Activated T-cell treated with anti-CD3 and anti-CD28 coated beads, Interleukin-2, amount 50 U/mL, for 1 hour (primary cell): ENCODE measurements around the gene ADCY7.

Experiments used
- DNase-seq: peaks from one replicate; pipeline ENCODE4 v3.0.0-alpha.2; 2020

The ADCY7 gene

DNA sequence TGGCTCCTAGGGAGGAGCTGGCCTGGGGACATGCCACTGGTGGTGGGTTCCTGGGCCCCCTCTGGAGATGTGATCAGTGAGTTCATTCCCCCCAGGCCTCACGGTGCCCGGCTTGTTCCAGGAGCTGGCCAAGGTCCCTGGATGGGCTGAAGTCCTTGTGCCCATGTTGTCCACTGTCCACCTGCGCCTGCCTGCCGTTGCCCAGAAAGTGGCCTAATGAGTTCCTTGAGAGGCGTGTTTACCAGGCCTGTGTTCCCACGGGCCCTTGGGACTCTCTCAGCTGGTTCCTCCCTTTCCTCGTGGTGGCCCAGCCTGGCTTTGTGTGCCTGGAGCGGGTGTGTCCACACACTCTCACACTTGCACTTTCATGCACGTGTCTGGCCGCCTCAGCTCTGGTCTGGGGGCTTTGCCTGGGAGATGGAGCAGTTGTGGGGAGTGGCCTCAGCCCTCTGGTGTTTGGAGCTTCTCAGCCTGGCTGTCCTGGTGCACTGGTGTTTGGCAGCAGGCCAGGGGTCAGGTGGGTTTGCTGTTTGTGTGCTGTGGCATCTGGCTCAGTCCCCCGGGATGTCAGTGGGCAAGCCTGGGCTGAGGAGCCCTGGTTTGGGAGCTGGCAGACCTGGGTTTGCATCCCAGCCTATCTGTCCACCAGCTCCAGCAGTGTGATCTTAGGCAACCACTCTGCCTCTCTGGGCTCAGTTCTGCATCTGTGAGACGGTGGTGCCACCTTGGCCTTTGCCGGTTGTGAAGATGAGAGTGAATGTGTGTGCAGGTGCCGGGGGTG lies 18.0 kb downstream of the ADCY7 start:
- DNase-seq, result no peak

DNA sequence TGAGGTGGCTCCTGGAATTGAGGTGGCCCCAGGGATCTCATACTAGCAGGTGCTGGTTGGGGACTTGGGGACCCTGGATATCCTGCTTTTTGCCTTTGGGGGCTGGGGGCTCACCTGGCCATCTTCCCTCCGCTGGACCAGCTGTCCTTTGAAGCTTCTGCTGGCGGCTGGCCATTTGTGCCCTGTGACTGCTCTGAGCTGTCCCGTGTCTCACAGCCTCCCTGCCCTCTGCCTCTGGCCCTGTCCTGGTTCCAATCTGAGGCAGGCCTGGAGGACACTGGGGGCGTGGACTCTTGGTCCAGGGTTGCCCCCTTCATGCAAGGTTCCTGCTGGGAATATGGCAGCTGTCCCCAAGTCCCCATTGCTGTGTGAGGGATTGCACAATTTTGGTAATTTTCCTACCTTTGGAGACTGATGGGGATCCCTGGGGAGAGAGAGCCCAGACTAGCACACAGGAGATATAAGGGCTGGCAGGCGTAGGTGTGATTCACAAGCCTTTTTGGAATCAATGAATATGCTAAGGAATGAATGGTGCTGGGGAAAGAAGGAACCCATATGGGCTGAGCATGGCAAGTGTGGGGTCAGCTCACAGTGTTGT lies 19.2 kb downstream of the ADCY7 start:
- no peak for DNase-seq

DNA sequence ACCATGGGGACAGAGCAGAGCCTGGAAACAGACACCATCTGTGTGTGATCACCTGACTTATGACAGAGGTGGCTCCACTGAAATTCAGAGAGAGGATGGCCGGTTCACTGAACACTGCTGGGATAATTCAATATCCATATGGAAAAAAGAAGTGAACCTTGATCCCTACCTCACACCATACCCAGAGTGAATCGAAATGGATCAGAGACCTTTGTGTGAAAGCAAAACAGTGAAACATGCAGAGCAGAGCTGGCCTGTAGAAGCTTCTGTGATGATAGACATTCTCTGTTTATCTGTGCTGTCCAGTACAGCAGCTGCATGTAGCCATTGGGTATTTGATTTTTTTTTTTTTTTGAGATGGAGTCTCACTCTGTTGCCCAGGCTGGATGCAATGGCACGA lies 20.3 kb downstream of the ADCY7 start:
- no peak for DNase-seq

DNA sequence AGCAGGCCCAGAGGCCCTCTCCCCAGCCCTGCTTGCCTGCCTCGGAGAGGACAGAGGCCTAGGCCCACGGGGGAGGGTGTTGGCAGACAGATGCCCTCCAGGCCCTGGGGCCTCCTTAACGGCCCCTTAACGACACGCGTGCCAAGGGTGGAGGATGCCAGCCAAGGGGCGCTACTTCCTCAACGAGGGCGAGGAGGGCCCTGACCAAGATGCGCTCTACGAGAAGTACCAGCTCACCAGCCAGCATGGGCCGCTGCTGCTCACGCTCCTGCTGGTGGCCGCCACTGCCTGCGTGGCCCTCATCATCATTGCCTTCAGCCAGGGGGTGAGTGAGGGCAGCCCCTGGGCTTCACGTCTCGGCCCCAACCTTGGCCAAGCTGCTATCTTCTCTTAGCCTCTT lies 21.7 kb downstream of the ADCY7 start:
- DNase-seq, result no peak

DNA sequence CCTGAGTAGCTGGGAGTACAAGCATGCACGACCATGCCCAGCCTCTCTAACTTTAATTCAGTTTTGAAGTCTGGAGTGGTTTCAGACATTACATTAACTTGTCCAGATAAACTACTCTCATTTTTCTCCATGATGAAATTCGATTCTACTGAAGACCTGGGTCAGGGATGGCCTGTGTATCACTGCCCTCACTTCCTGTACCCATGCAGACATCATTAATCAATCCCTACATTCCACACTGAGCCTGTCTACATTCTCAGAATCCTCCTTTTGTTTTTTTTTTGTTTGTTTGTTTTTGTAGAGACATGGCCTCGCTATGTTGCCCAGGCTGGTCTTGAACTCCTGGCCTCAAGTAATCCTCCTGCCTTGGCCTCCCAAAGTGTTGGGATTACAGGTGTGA lies 22.6 kb downstream of the ADCY7 start:
- no peak for DNase-seq

DNA sequence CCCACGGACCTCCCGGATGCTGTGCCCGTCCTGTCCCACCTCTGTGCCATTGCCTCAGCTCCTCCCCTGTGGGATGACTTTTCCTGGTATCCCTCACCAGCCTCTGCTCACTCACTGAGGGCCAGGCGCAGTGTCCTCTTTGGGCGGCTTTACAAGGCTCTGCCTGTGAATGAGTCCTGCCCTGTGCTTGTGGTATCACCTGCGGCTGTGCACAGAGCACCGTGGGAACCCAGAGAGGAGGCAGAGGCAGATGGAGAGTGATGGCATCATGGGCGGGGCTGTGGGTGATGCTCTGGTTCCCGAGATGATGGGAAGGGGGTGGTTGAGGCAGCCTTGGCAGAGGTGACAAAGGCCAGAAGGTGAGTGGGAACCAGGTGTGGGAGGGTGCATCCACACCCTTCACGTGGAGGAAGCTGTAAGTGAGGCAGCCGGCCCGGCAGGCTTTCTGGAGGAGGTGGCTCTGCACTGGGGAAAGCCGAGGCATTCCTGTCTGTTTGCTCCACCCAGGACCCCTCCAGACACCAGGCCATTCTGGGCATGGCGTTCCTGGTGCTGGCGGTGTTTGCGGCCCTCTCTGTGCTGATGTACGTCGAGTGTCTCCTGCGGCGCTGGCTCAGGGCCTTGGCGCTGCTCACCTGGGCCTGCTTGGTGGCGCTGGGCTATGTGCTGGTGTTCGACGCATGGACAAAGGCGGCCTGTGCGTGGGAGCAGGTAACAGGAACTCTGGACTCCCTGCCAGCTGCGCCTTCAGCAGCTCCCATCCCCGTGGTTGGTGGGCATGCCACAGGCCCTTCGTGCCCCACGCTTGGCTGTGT lies 23.8 kb downstream of the ADCY7 start:
- DNase-seq, result no peak

DNA sequence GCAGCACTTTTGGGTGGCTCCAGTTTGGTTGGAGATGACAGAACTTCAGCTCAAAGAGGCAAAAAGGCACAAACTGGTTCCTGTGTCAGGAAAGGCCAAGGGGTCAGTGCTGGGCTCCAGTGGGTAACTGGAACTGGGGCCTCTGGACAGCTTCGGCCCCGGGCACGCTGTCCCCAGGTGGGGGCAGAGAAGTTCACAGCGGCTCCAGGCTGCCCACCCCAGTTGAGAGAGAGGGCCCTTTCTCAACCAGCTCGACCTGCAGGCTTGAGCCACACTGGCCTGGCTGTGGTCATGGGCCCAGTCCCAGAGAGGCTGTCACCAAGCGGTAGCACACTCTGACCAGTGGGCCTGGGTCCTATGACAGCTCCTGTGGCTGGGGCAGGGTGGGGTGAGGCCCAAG lies 24.5 kb downstream of the ADCY7 start:
- DNase-seq, result no peak

DNA sequence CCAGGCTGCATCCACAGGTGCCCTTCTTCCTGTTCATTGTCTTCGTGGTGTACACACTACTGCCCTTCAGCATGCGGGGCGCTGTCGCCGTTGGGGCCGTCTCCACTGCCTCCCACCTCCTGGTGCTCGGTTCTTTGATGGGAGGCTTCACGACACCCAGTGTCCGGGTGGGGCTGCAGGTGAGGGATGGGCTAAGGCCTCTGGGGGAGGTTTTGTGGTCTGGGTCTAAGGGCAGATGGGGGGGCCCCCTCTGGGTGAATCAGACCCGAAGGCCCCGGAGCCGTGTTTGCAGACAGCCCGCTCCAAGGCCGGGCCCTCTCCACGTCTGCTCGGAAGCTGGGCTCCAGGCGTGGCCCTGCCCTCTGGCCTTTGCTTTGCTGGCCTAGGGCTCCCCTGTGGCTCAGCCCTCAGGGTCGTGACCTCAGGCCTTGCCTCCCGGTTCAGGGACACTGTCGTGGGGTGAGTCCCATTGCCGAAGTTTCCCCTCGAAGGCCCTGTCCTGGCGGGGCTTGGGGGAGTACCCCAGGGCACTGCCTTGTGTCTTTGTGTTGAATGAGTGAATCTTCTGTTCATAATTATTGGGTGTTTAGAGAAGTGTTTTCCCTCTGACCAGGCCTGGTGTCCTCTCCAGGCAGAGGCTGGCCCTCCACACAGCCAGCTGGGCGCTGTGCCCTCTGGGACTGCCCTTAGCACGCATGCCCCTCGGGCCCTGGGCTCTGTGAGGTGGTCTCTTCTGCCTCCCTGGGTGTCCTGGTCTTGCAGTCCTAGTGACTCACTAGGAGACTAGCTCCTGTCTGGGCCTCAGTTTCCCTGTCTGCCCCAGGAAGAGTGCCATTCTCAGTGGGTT lies 25.6 kb downstream of the ADCY7 start:
- no peak for DNase-seq

DNA sequence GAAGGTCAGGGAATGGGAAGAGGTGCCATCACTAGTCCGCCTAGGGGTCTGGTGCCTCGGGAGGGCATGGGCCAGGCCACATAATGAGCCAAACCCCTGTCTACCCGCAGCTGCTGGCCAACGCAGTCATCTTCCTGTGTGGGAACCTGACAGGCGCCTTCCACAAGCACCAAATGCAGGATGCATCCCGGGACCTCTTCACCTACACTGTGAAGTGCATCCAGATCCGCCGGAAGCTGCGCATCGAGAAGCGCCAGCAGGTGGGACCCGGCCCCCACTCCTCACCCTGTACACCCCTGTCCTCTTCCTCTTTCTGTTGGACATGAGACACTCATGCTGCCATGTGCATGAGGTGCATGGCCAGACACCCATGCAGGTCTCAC lies 26.2 kb downstream of the ADCY7 start:
- DNase-seq, result no peak

DNA sequence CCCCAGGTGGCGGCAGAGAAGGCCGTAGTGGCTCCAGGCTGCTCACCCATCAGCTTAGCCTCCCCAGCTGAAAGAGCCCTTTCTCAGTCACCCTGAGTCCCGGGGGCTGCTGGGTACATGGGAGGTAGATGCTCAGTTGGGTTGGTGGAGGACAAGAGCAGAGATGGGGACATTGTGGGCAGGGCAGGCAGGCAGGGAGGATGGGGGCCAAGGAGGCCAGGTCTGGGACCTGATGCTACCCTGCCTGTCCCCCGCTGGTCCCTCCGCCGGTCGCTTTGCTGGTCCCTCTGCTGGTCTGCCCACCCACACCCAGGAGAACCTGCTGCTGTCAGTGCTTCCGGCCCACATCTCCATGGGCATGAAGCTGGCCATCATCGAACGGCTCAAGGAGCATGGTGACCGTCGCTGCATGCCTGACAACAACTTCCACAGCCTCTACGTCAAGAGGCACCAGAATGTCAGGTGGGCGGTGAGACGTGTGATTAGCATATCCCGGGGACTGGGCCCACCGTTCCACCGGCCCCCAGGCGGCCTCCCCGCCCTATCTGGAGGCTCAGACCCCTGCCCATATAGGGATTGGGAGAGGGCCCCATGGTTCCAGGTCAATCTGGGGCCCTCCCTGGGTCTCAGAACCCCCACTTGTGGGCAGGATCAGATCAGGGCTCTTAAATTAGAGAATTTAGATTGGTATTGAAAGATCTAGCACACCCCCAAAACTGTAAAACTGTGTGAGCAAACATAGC lies 26.9 kb downstream of the ADCY7 start:
- DNase-seq, result no peak

DNA sequence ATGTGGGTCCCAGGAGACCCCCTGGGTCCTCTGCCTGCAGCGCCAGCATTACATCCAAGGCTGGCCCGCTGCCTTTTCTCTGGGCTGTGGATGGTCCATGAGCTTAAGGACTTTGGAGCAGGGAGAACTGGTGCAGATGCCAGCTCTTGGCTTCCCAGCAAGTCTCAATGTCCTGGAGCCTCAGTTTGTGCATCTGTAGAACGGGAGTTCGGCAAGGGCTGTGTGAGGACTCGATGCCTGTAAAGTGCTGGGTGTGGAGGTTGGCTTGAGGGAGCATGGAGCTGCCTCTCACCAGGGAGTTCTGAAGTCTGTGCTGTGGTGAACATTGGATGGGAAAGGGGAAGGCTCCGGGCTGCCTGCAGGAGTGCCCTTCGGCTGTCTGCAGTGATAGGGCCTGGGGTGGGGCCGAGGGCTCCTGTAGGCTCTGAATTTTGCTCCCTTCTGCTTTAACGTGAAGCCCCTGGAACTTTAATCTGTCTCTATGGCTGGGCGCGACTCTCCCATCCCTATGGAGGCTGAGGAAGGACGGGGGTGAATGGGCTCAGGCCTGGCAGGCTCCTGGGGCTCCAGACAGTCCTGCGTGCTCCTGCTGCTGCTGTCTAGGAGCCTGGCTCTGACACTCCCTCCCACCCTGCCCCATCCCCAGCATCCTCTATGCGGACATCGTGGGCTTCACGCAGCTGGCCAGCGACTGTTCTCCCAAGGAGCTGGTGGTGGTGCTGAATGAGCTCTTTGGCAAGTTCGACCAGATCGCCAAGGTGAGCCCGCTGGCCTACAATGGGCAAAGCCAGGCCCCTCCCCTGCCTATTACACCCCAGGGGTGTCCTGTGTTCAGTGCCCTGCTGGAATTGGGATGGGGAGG lies 27.9 kb downstream of the ADCY7 start:
- no peak for DNase-seq

DNA sequence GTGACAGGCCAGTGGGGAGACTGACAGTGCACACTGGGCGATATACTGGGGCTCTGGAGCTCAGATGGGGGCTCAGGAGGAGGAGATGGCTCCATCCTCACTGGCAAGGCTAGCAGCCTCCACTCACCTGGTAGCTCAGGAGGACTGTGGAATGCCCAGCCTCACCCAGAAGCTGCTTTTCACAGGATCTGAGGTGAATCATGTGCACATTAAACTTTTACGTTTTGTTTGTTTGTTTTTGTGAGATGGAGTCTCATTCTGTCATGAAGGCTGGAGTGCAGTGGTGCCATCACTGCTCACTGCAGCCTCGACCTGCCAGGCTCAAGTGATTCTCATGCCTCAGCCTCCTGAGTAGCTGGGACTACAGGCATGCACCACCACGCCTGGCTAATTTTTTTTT lies 28.6 kb downstream of the ADCY7 start:
- no peak for DNase-seq

DNA sequence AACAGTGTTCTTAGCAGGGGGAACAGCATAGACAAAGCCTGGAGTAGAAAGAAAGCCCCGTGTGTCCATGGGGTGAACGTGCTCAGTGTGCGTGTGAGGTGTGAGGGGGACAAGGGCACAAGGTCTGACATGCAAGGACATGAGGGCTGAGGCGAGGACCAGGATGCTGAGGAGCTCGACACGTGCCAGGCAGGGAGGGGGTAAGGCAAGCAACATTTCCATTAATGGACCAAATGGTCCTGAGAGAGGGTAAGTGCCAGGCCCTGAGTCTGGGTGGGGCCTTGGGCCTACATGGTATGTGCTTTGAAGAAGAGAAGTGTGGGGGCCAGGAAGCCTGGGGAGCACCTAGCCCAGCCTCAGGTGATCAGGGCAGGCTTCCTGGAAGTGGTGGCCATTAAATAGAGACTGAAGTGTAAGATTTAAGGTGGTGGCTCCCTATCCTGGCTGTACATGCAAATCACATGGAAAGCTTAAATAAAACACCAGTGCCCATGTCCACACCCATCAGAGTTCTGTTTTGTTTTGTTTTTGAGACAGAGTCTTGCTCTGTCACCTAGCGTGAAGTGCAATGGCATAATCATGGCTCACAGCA lies 29.3 kb downstream of the ADCY7 start:
- no peak for DNase-seq

DNA sequence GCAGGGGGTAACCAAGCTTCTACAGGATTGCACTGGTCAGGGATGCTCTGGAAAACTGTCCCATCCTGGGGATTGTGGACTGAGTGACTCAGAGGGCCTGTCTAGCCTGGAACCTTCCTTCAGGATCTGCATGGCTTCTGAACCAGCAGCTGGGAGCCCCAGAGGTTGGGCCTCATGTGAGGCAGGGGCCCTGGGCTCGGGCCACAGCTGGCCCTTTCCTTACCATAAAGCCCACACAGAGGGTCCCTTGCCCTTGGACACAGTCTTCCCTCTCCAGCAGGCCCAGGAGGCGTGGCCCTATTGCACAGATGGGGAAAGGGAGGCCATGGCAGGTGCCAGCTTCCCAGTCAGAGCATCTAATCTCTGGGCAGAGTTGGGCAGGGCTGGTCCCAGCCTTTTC lies 30.5 kb downstream of the ADCY7 start:
- no peak for DNase-seq

DNA sequence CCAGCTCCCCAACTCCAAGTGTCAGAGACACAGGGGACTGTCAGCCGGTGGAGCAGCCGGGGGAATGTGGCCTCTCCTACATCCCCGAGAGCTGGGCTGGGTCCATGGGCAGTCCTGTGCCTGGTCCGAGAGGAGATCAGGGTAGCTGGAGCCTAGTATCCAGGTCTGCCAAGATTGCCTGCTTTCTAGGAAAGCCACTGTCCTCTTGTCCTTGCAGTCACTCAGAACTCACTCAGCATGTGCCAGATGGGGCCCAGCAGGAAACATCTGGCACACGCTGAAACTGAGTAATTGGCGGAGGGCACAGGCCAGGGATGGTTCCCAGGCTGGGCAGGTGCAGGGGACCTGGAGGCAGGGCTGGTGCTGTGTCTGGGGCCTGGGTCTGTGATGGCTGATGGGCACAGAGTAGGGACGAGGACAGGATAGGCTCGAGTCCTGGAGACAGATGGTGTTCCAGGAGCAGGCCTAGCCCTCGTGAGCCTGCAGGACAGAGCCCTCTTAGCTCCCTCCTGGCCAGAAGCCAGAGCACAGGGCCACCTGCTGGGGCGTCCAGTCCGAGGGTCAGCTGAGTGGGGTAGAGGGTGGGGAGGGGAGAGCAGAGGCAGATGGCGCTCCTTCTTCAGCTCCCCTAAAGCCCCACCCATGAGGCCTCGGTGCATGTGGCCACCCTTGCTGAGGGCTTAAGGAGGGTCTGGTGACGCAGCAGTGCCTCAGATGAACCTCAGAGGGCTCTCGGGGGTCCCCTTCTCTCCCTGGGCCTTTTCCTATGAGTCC lies 31.1 kb downstream of the ADCY7 start:
- DNase-seq, result no peak

DNA sequence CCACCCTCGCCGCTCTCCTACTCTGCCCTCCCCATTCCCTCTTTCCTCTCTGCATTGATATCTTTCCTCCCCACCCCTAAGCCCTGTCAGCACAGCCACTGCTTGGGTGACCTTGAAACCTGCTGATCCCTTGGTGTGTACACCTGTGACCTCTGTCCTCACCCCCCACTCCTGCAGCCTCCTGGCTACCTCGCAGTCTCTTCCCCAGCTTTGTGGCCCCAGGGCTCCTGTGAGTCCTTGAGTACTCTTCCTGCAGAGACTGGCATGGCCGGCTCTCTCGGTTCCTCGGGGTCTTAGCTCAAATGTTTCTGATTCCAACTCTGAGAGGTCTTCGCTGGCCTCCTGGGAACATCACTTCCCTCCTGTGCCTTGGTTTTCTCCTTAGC lies 31.7 kb downstream of the ADCY7 start:
- no peak for DNase-seq

DNA sequence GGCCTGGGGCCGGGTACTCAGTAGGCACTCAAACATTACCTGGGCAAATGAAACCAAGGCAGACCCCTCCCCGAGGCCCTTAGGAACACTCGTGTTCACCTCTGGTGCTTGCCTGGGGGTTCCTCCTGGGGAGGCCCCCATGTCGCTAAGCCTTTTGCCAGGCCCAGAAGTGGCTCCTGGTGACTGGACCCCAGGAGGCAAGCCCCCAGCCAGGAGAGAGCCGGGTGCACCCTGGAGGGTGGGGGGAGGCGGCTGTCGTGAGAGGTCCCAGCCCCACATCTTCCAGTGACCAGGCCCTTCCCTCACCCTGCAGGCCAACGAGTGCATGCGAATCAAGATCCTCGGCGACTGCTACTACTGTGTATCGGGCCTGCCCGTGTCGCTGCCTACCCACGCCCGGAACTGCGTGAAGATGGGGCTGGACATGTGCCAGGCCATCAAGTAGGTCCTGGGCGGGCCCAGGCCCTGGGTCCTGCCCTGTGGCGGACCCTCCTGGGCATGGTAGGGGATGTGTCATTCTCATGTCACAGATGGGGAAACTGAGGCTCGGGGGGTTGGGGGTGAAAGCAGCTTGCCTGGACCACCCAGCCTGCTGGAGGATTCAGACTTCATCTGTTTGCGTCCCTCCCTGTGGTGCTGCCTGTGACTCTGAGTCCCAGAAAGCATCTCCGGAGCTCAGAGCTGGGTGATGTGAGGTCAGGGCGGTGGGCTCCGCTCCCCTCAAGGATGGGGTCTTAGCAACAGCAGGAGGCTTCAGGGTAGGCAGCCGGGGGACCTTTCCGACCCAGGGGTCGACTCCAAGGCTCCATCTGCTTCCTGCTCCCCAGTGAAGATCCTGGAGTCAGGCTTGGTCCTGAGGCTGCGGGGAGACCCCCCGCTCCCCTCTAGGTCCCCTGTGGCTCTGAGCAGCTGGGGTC lies 32.5 kb downstream of the ADCY7 start:
- no peak for DNase-seq

DNA sequence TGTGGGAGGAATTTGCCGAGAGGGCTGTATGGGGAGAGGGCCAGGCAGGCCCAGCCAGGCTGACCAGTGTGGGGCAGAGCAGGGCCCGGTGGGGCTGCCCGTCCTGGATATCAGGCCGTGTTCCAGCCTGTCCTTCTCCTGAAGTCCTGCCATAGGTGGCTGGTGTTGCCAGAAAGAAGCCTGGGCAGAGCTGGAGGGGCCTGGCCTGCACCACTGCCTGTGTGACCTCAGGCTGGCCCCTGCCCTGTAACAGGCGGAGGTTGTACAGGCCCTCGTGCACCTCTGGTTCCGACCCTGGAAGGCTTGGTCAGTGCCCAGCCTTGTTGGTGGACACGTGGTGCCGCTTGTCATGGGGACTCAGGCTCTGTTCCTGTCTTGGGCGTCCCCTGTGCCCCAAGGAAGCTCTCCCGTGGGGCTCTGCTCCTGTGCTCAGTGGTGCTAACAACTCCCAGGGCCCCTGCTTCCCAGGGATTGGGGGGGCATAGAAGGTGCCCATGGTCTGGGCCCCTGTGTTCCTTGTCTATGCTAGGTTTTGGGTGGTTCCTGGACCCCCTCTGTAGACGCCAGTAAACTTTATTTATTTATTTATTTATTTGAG lies 33.3 kb downstream of the ADCY7 start:
- no peak for DNase-seq
